K562 (cell line): ENCODE results near the gene JAG2. TPM values are rescaled to one million over a fixed set of nuclear protein-coding genes. Genes with fewer than 3 reads are reported as not detected.

Experiments
- ATAC-seq: fragments of 200-7000 bp; cut with Tn5 transposase; 3 replicates; pipeline ENCODE4 v1.9.1; 2020; ENCODE audit warnings: moderate library complexity
- BruUV-seq: library from RNA; stranded (reverse); fragments of 400-500 nt; replicated peaks from 2 replicates; lab custom pipeline; 2021; lab: Mats Ljungman, UMichigan
- CTCF ChIA-PET: fragments of 300-600 bp; formaldehyde crosslinking; extraction: SDS; loops from one replicate; lab custom pipeline; 2021; ENCODE audit warnings: low intra/inter-chr PET ratio; lab: Yijun Ruan, JAX
- POLR2A ChIA-PET: fragments of 300-600, 350-650 bp; sonication (Branson Sonifier 250); formaldehyde crosslinking; extraction: SDS; loops from one replicate; lab custom pipeline; 2021; ENCODE audit warnings: antibody characterized with exemption, inconsistent platforms; lab: Yijun Ruan, JAX
- DNase-seq, 4 experiments: peaks; one replicate each; pipeline versions ENCODE4 v3.0.0 to v3.0.0-alpha.2; 2011 to 2018; ENCODE audit warnings: low spot score in 3 of 4, mixed read lengths in 3 of 4; ENCODE audit errors: extremely low read depth in 1 of 4
- FAIRE-seq: peaks from 2 replicates; lab custom pipeline; 2011; peaks lifted over from hg19 to GRCh38; lab: Jason Lieb, UNC
- H2AFZ ChIP-seq: 2 replicates; pipeline ENCODE4 v1.6.0; 2011; ENCODE audit warnings: low read depth, low read length, control low read depth, inconsistent platforms
- H3K27ac ChIP-seq: fragments of 200-600 bp; 3 replicates; pipeline ENCODE4 v1.8.0; 2011; ENCODE audit warnings: low read depth, mild to moderate bottlenecking, control low read depth, inconsistent platforms, low read length, moderate library complexity, mixed read lengths; ENCODE audit errors: extremely low read depth
- H3K27me3 ChIP-seq, 2 experiments: fragments of 300-600 bp in 1 of 2; 2 replicates in 1 of 2; 3 replicates in 1 of 2; pipeline versions ENCODE4 v1.6.0 to v1.8.0; 2011; ENCODE audit warnings: inconsistent platforms in 2 of 2, low read length in 2 of 2, mild to moderate bottlenecking in 1 of 2, mixed read lengths in 1 of 2, moderate library complexity in 1 of 2; ENCODE audit not compliant: control insufficient read depth in 2 of 2, insufficient read depth in 2 of 2
- H3K36me3 ChIP-seq: fragments of 300-600 bp; 3 replicates; pipeline ENCODE4 v1.8.0; 2011; ENCODE audit warnings: mild to moderate bottlenecking, low read length, inconsistent platforms; ENCODE audit not compliant: control insufficient read depth, insufficient read depth
- H3K4me1 ChIP-seq, 2 experiments: fragments of 200-600 bp in 1 of 2; replicated peaks in 1 of 2; 2 replicates in 1 of 2; 3 replicates in 1 of 2; pipeline versions ENCODE4 v1.5.1 to v1.8.0; 2011; ENCODE audit warnings: inconsistent platforms in 2 of 2, low read length in 2 of 2, mild to moderate bottlenecking in 1 of 2, mixed read lengths in 1 of 2, moderate library complexity in 1 of 2; ENCODE audit not compliant: control insufficient read depth in 2 of 2, insufficient read depth in 2 of 2
- H3K4me2 ChIP-seq: 2 replicates; pipeline ENCODE4 v1.6.1; 2011; ENCODE audit warnings: low read length, control low read depth, inconsistent platforms, mixed read lengths; ENCODE audit not compliant: insufficient read depth
- H3K4me3 ChIP-seq: fragments of 200-600 bp; sonication (generic), shearing (Covaris generic); 2 replicates; pipeline ENCODE4 v1.5.1; 2016; ENCODE audit warnings: control low read depth, inconsistent platforms
- H3K79me2 ChIP-seq: fragments of 200-600 bp; 3 replicates; pipeline ENCODE4 v1.8.0; 2011; ENCODE audit warnings: low read length, inconsistent platforms; ENCODE audit not compliant: control insufficient read depth, insufficient read depth
- H3K9ac ChIP-seq, 2 experiments: 2 replicates each; pipeline versions ENCODE4 v1.6.0 to v1.6.1; 2011; ENCODE audit warnings: low read depth in 2 of 2, low read length in 2 of 2, control low read depth in 1 of 2, inconsistent platforms in 1 of 2, mild to moderate bottlenecking in 1 of 2, mixed read lengths in 1 of 2; ENCODE audit not compliant: insufficient read depth in 1 of 2
- H3K9me1 ChIP-seq: one replicate; pipeline ENCODE4 v1.6.0; 2011; ENCODE audit warnings: inconsistent platforms, mild to moderate bottlenecking, low read length, moderate library complexity; ENCODE audit not compliant: control insufficient read depth, insufficient read depth
- H3K9me3 ChIP-seq: replicated peaks from 2 replicates; pipeline ENCODE4 v1.5.1; 2011; ENCODE audit warnings: low read depth, low read length, inconsistent platforms; ENCODE audit not compliant: control insufficient read depth, insufficient read depth
- H4K20me1 ChIP-seq: replicated peaks from 2 replicates; pipeline ENCODE4 v1.6.1; 2011; ENCODE audit warnings: low read length, inconsistent platforms, mixed read lengths; ENCODE audit not compliant: control insufficient read depth, insufficient read depth
- HMG20B ChIP-seq: fragments of 250-450 bp; sonication (Bioruptor Pico); IDR thresholded peaks from 2 replicates; pipeline ENCODE4 v1.5.0; 2021; ENCODE audit warnings: mild to moderate bottlenecking
- MCM2 ChIP-seq: fragments of 450-650 bp; IDR thresholded peaks from 2 replicates; pipeline ENCODE4 v1.6.1; 2017; ENCODE audit warnings: low read depth, mild to moderate bottlenecking
- TAF7 ChIP-seq: fragments of 450-650 bp; IDR thresholded peaks from 2 replicates; pipeline ENCODE4 v1.6.1; 2016; ENCODE audit warnings: missing genetic modification characterization, missing compliant biosample characterization
- USF2 ChIP-seq: sonication (generic); formaldehyde crosslinking; IDR thresholded peaks from 2 replicates; pipeline ENCODE4 v1.5.0; 2020; ENCODE audit warnings: missing genetic modification reagents
- ZFP36 ChIP-seq: fragments of 150-350 bp; IDR thresholded peaks from 2 replicates; pipeline ENCODE4 v1.6.1; 2018; ENCODE audit warnings: low read length, low read depth; ENCODE audit not compliant: partially characterized antibody
- ZNF79 ChIP-seq: fragments of 250-450 bp; sonication (Bioruptor Pico); IDR thresholded peaks from 2 replicates; pipeline ENCODE4 v1.4.0; 2020; ENCODE audit warnings: low read depth, mild to moderate bottlenecking, moderate library complexity
- WGBS: fragments of 100-300 bp; shearing (Covaris generic); methylation state at CpG from one replicate; pipeline ENCODE4 v1.1.6; 2016; ENCODE audit warnings: low coverage, mixed read lengths; ENCODE audit not compliant: insufficient coverage; ENCODE audit errors: missing lambda C conversion rate; 5-methylcytosine and 5-hydroxymethylcytosine counted together
- in situ Hi-C: fragments of 300-500 bp; cut with MboI; formaldehyde crosslinking; loops from 4 replicates; pipeline ENCODE4 v1.15.0; 2018; ENCODE audit warnings: inconsistent platforms, mixed read lengths
- intact Hi-C: fragments of 100-400 bp; cut with micrococcal nuclease; formaldehyde crosslinking; loops from 2 replicates; pipeline ENCODE4 v1.14.2; 2022
- polyA plus RNA-seq, 8 experiments: library from polyadenylated mRNA; depleted of rRNA in 4 of 8; stranded (reverse) in 5 of 8; unstranded in 3 of 8; fragments of >200 nt; fragmentation: Nextera tagmentation in 2 of 8; fragmentation: Illumina TruSeq in 1 of 8; extraction: Ambion mirVana in 2 of 8; extraction: Trizol in 1 of 8; gene quantifications; 2 replicates each; pipeline versions ENCODE4 v1.2.1 to v1.2.3, GENCODE V29; 2011 to 2014; ENCODE audit warnings: inconsistent platforms in 1 of 8, missing spikeins in 1 of 8
- total RNA-seq, 7 experiments: library from RNA; depleted of rRNA in 6 of 7; stranded (reverse); fragments of >200 nt in 6 of 7; fragmentation: Illumina TruSeq in 2 of 7; extraction: Trizol in 2 of 7; gene quantifications; 2 replicates each; pipeline versions ENCODE4 v1.2.1 to v1.2.3, GENCODE V29; 2011 to 2021; ENCODE audit warnings: low replicate concordance in 1 of 7
- TF ChIP-seq, protein P1 (sequence below): IDR thresholded peaks from 3 replicates; pipeline ENCODE4 v1.6.1; 2011; ENCODE audit warnings: borderline replicate concordance, mild to moderate bottlenecking; ENCODE audit not compliant: insufficient read length, insufficient read depth

The JAG2 gene
- total and polyA plus RNA-seq, 9 of the 15 experiments (the other 6 are each of a cell fraction or from before 2014, with no cell fraction given): 0.25 to 48.4 (median 8.6) TPM

- Histone ChIP-seq H3K9me1 (no peaks in the 10 kb centered on the region), H3K9me3 (no peaks in the 10 kb centered on the region), H3K4me2 (no peak overlapping the region), H3K79me2 (no peaks in the 10 kb centered on the region), H3K36me3 (no peaks in the 10 kb centered on the region), H3K9ac (no peak overlapping the region), H2AFZ (no peak overlapping the region), H3K4me3 (no peak overlapping the region)
- no peak for ATAC-seq
- no TSS peak for BruUV-seq
- intact Hi-C loops: no loop called here
- in situ Hi-C loops: no loop called here
- 73% methylated on average over 6 of the region's 19 CpGs for WGBS
- CTCF ChIA-PET: no interaction called here
- TF ChIP-seq MCM2 (no peak), HMG20B (no peak), TAF7 (tag) (no peak), ZNF79 (CRISPR knock-in tag) (no peak), ZFP36 (peak; percentile 93), USF2 (CRISPR knock-in tag) (no peak)
- TF ChIP-seq, protein P1, sequence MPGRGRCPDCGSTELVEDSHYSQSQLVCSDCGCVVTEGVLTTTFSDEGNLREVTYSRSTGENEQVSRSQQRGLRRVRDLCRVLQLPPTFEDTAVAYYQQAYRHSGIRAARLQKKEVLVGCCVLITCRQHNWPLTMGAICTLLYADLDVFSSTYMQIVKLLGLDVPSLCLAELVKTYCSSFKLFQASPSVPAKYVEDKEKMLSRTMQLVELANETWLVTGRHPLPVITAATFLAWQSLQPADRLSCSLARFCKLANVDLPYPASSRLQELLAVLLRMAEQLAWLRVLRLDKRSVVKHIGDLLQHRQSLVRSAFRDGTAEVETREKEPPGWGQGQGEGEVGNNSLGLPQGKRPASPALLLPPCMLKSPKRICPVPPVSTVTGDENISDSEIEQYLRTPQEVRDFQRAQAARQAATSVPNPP: no peak
- TF ChIP-seq, all 486 proteins: peak for 1
- POLR2A ChIA-PET: interaction anchor here (0.7 kb wide), 1 partner anchor 440 kb away, joined by 4 read pairs; no protein-coding TSS in a partner anchor
- H3K27ac ChIP-seq: no peak overlapping the region
- DNase-seq (no peak), FAIRE-seq (no peak)
- no peaks in the 10 kb centered on the region for H3K27me3 ChIP-seq
- peaks cover 3 to 70% of the 10 kb centered on the region in 2 experiments; a peak in 4 of 5 replicates for H3K4me1 ChIP-seq
- H4K20me1 ChIP-seq: no peaks in the 10 kb centered on the region
Observed at GRCh38 chr14:105178069-105178867, 9.7 kb upstream of the JAG2 start.
